B cell (primary cell): Measurements from ENCODE around the gene TNN.

Experiments used
- CTCF ChIP-seq: fragments of 200-600 bp; IDR thresholded peaks from one replicate; pipeline ENCODE4 v1.8.0; 2022; ENCODE audit warnings: antibody characterized with exemption, mild to moderate bottlenecking
- EZH2 ChIP-seq: IDR thresholded peaks from 2 replicates; pipeline ENCODE4 v1.6.1; 2012; ENCODE audit warnings: borderline replicate concordance, low read depth, mild to moderate bottlenecking, moderate library complexity, low read length; ENCODE audit not compliant: insufficient read depth, poor library complexity, severe bottlenecking

- TF ChIP-seq CTCF = no peak
- no peak for TF ChIP-seq EZH2
Observed at GRCh38 chr1:175195281-175195680, 127.6 kb downstream of the TNN start.
